ENCODE results near the gene IL1RN.

The IL1RN gene

DNA sequence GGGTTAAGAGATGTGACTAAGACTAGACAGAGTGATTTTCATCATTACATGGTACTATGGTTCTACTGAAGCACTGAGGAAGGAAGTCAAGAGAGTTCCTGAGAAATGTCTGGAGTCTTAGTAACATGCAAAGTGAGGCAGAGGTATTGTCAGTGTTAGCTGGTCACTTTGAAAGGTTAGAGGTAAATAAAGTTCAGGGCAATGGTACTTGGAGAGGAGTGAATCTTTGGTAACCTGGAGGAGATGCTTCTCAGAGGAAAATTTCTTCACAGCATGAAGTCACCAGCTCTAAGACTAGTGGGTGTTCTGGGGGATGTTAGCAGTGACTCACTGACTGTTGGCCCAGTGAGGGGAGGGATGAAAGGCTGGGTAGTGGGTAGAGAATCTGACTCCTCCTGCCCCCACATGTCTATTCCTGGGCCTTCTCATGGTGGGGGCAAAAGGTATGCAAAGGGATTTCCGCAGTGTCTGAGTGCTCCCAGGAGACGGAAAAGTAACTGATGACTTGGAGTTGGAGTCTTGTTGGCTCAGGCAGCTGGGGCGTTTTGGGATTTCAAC, 23.3 kb upstream of the IL1RN start:
- DNase-seq = no peak

DNA sequence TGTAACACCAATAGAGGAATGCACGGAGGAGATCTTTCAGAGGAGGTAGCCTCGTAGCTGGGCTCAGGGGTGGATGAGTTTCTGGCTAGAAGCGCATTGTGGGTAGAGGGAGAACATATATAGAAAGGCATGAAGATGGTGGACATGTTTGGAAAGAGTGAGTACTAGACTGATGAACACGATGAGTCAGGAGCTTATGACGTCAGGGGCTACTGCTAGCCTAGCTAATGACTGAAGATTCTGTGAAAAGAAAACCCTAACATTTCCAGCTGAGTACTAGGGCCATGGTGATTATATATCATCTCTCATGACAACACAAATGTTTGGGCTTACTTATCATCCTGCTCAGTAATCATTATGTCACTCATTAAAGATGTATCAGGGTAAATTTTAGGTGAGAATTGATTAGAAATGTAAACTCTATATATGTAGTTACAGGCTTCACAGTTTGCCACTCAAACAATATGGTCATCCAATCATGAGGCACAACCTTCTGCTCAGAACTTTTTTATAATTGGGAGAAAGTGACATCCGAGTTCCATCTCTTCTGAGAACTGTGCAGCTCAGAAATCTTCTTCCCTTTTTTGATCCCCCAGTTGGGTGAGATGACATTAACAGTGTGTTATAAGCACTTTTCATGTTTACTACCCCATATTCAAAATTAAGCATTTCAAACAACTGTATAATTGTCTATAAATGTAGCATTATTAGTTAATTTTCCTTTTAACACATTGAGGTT, 22.2 kb upstream of the IL1RN start:
- DNase-seq = no peak

DNA sequence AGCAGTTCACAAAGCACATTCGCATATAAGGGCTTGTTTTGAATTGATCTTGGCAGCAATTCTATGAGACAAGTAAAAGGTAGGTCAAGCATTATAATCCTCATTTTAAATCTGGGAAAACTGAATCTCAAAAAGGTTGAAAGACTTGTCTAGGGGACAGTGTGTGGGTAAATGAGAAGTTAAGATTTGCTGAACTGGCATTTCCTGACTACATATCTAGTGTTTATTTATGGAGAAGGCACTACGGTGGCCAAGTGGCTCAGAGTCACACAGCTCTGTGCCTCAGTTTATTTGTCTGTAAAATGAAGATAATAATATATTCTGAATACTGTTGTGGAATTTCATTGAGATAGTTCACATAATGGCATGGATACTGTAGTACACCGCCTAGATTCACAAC, 16.3 kb upstream of the IL1RN start:
- DNase-seq = no peak

DNA sequence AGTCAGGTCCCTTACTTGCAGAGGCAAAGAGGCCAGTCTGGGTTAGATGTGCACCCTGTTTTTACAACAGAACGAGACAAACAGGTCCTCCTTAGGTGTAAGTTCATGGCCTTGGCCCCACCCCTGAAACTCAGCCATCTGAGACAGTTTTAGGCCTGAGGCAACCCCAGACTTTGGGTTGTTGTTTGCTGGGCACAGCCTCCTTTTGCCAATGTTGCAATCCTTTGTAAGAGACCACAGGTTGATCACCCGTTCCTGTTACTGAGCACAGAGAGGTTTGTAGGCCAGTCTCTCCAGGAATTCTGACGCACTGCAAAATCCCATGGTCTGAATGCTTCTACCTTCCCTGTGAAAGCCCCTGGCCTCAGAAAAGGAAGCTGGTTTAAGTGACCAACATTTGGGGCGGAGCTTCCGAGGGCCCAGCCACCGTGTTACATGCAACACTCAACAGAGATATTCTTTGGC, 15.5 kb upstream of the IL1RN start:
- DNase-seq = no peak

DNA sequence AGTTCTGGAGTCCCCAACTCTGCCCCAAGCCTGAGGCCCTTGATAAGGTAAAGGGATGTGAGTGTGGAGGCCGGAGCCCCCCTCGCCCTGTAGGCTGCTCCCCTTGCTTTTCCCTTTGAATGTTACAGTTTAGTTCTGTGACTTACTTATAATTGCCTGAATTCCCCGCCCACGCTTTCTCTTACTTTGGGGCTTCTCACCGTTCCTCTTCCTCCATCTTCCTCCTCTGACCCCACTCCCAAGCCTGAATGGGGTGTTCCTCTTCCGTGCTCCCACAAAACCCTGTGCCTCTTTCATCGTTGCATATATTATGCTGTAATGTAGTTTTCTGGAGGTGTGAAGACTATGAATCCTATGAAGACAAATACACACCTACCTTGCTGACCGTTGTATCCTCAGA, 15.0 kb upstream of the IL1RN start:
- no peak for DNase-seq

DNA sequence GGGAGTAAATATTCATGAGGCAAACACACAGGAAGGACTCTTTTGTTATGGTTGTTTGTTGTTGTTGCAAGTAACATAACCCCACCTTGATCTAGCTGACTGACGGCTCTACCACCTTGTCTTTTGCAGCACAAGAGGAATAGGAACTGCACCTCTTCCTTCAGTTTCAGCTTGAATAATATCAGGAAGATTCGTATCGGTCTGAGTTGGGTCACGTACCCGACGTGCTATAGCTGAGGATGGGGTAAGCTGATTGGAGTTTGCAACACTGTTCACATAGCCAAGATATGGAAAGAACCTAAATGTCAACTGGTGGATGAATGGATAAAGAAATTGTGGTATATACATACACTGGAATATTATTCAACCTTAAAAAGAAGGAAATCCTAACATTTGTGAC, 14.5 kb upstream of the IL1RN start:
- DNase-seq = no peak

DNA sequence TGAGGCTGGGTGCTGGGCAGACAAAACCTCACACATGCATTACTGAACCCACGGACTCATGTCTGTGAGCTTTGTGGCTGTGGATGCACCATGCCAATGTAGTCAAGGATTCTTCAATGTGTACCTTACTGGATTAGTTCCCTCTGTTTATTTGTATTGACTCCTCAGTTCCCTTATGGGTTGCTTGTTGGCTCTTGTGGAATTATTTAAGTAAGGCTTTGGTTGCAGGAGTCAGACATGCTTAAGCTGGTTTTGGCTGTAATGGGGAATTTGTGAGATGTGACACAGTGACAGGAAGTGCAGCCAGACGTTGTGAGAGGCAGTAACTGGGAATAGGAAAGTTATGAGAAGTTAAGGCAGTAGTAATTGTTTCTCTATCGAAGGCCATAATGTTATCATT, 13.6 kb upstream of the IL1RN start:
- no peak for DNase-seq

DNA sequence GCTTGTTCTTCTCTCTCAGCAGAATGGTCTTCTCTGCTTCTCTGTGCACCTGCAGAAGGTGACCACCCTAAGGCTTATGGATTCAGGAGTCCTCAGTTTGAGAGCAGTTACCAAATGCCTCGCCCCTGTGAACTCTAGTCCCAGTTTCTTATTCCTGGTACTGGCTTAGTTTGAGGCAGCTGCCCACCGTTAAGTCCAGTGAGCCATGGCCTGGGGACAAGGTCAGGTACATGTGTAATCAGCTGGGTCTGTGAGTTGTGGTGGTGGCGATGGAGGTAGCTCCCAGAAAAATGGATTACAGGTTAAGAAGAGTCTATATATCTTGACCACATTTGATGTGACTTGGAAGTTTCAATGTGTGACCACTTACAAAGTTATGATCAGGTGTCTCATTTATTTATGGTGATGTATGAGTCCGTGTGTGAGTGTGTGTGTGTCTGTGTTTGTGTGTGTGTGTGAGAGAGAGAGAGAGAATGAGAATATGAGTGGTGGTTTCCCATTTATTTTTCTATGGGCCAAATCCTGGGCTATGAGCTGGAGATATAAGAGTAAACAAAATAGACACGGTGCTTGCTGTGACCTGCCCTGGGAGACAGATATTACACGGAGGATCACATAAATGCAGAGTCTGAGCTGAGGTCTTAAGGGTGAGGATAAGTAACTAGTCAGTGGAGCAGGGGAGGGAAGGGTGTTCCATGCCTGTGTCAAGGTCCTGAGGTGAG, 13.0 kb upstream of the IL1RN start:
- no peak for DNase-seq

DNA sequence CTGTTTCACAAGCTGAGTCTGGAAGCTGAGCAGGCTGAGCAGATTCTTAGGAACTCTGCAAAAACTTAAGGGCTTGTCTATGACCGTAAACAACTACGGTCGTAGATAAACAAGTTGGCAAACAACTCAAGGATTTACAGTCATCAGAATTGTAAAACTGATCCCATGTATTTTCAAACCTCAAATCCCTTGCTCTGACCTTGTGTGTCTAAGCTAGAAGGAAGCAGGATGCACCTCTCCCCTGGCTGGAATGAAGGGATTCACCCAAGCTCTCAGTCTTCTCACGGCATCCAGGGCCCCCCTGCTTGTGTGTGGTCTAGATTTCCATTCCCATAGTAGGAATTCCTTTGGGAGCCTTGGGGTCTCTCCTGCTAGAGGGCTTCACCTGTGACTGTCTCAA, 12.4 kb upstream of the IL1RN start:
- DNase-seq = no peak

DNA sequence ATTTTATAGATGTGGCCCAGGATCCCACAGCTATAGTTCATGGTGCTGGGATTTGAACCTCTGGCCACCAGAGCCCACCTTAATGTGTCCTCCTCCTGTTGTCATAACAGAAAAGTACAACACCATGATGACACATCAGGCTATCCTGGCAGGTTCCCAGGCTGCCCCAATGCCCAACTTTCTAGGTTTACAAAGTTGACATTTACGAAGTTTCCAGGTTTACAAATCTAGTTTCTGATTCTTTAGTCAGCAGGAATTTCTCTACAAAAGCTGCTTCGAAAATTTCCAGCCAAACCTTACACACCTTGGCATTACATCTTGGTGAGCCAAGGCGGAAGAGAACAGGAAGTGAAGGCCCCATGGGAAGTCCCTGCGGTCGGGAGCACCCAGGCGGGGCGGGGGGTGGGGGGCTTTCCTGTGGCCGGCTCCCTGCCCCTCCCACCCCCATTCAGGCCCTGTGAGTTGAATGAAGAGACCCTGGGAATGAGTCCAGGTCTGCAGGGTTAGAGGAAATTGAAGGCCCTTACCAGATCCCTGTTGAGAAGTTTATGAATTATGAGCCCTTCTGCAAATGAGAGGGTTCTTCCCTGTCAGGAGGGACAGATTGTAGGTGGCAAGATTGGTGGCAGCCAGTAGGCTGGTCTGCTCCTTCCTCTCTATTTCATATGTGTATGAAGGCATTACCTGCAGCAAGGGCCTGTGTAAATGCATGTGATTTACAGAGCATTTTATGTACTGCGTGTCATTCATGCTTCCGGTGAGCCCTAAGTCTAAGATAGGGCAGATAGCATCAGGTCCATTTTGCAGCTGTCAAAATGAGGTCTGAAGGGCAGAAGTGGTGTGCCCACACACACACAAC, 11.1 kb upstream of the IL1RN start:
- peak; percentile 27 for DNase-seq

DNA sequence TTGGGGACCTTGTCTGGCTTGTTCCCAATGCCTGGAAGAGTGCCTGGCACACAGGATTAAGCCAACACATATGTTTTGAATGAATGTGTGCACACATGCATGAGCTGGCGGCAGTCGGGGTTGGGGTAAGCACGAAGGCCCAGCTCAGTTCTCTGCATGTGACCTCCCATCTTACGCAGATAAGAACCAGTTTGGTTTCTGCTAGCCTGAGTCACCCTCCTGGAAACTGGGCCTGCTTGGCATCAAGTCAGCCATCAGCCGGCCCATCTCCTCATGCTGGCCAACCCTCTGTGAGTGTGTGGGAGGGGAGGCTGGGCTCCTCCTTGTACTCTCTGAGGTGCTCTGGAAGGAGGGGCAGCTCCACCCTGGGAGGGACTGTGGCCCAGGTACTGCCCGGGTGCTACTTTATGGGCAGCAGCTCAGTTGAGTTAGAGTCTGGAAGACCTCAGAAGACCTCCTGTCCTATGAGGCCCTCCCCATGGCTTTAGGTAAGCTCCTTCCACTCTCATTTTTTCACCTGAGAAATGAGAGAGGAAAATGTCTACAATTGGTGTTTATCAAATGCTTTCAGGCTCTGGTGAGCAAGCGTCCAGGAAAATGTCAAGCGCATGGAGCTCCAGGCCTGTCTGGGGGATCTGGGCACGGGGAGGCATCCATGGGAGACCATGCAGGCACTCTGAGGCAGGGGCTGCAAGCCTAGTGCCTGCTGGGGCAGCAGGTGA, 9.7 kb upstream of the IL1RN start:
- DNase-seq = no peak

DNA sequence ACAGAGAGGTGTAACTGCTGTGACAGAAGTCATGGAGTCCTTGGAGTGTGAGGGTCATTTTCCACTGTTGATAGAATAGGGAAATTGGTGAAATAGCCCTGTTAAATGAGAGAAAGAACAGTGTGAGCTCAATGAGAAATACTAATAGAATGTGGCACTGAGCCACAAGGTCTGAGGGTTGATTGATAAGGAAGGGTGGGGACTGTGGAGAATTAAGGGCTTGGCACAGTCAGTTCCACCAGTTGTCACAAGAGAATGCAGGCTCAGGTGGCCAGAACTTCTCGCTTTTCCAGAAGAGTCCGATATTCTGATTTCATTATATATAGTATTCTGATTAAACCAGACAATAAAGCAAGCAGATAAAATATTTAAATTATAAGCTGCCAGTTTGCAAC, 9.1 kb upstream of the IL1RN start:
- no peak for DNase-seq

DNA sequence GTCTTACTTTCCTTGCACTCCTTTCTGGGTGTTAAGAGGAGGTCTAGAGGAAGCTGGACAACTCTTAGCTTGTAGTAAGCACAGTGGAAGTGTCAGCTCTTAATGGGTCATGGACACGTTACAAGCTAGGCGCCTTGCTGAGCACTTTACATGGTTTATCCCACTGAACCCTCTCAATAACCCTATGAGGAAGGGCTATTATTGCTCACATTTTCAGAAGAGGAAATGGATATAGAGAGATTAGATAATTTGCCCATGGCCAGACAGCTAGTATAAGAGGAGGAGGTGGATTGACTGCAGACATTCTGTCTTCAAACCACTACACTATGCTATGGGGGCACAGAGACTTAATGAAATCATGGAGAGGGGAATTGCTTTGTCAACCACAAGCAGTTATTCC, 8.3 kb upstream of the IL1RN start:
- DNase-seq = no peak

DNA sequence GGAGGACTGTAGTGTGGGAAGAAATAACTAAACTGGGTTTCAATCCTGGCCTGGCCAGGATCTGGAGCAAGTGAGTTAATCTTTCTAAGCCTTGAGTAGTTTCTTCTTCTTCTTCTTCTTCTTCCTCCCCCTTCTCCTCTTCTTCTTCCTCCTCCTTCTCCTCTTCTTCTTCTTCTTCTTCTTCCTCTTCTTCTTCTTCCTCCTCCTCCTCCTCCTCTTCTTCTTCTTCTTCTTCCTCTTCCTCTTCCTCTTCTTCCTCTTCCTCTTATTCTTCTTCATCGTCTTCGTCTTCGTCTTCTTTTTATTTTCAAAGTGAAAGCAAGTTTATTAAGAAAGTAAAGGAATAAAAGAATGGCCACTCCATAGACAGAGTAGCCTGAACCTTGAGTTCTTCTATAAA, 6.5 kb upstream of the IL1RN start:
- no peak for DNase-seq

DNA sequence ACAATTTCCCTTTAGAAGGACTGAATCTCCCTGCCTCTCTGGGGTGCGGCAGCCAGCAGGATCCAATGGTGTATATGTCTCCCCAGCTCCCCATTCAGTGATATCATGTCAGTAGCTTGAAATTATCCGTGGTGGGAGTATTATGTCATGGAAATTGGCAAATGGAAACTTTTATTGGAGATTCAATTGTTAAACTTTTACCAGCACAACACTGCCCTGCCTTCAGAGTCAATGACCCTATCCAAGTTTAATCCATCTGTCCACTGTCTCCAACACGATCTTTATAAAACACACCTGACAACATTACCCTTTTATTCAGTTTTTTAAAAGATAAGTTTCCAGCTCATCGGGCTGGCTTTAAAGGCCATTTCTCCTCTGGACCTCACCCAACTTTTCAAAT, 5.0 kb upstream of the IL1RN start:
- DNase-seq = no peak

DNA sequence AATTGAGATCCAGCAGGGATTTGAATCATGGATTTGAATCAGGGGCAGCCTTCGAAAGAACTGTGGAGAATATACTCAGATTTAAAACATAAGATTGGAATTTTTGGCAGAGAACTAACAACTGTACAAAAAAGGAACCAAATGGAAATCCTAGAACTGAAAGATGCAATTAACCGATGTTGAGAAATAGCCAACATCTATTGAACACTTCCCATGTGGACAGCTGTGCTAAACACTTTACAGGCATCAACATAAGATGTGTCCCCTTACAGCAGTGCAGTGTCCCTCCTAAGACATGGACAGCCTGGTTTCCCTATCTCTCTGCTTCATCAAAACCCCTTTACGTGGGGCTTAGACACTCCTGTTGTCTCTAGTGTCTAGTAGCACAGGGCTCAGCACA, 3.7 kb upstream of the IL1RN start:
- no peak for DNase-seq

DNA sequence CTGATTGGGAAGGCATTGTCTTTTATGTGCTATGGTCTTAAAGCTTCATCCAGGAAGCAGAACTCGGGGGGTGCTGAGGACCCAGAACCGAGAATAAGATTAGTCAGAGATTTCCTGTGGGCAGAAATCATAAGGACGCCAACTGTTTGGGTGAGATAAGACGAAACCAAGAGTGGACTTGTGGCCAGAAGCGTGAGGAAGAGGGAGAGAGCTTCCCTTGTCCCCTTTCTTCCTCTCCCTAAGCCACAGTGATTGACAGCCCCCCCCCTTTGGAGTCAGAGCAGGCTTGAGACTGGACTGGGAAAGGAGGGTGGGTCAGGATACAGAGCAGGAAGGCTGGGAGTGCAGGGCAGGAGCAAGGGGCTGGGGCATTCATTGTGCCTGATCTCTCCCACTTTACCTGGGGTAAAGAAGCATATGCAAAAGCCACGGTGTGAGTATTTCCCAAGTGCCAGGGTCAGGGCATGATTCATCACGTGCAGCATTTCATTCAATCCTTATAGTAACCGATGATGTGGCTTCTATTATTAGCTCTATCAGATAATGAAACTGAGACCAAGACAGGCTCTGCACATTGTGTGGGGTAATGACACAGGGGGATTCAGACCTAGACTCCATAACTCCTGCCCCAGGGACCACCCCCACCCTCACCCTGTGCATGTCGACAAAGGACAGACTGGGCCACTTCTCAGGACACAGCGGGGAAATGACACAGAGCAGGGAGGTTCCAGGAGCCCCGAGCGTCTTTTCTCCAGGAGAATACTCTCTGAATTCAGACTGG, 3.0 kb upstream of the IL1RN start:
- DNase-seq = no peak

DNA sequence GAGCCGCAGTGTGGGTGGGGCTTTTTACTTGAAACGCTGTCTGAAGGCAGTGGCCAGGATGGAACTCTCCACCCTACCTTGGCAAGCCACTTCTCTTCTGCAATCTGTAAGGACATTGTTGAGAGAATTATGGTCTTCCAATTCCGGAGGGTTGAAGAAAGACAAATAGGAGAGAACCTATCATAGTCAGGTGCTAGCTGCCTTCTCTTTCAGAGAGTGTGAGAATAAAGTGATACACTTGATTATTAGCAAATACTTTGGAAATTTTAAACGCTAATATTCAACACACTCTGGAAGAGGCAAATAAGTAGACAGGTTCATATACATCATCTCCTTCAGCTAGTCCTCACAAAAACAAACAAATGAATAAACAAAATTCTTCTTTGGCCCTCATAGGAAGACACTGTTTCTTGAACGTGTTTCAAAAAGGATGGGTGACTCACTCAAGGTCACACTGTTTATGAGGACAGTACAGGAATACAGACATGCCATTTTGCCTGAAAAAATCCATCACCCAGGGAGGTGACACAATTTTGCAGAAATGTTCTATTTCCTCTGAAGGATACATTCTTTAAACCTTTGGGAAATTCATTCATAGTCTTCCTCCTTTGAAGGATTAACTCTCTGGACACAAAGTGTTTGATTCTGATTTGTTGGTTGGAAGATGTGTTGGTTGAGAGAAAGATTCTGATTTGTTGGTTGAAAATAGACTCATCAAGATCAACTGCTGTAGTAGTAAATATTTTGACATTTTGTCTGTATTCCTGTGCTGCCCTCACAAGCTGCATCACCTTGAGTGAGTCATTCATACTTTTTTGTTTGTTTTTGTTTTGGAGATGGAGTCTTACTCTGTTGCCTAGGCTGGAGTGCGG, 2.2 kb upstream of the IL1RN start:
- no peak for DNase-seq

DNA sequence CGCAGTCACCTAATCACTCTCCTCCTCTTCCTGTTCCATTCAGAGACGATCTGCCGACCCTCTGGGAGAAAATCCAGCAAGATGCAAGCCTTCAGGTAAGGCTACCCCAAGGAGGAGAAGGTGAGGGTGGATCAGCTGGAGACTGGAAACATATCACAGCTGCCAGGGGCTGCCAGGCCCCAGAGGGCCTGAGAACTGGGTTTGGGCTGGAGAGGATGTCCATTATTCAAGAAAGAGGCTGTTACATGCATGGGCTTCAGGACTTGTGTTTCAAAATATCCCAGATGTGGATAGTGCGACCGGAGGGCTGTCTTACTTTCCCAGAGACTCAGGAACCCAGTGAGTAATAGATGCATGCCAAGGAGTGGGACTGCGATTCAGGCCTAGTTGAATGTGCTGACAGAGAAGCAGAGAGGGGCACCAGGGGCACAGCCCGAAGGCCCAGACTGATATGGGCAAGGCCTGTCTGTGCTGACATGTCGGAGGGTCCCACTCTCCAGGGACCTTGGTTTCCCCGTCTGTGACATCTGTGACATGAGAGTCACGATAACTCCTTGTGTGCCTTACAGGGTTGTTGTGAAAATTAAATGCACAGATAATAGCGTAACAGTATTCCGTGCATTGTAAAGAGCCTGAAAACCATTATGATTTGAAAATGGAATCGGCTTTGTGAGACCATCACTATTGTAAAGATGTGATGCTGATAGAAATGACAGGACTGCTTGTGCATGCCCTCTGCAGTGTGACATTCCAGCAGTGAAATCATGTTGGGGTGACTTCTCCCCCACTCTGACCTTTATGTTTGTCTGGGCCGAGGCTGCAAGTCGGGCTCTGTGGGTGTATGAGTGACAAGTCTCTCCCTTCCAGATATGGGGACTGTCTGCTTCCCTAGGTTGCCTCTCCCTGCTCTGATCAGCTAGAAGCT, 510 bp downstream of the IL1RN start:
- no peak for DNase-seq

All from CD4-positive, alpha-beta T cell treated with Interleukin-17A for 4 hours (primary cell).